ENCODE results near the gene BANF2. TPM values are rescaled to one million over a fixed set of nuclear protein-coding genes. Genes with fewer than 3 reads are reported as not detected.

Gene BANF2
- polyA plus RNA-seq, 1 donor from 2014 or later = not detected

GRCh38 chr20:17783671-17784070 lies 83.9 kb downstream of the BANF2 start:
- Mint-ChIP-seq H3K4me1 (peaks cover 0 to 6% (median 5%) of the 10 kb centered on the region in 3 donors), H3K9me3 (peaks cover 0 to 3% (median 0%) of the 10 kb centered on the region in 3 donors), H3K36me3 (peaks cover 2% of the 10 kb centered on the region), H3K27me3 (no peaks in the 10 kb centered on the region), H3K4me3 (no peak overlapping the region), H3K27ac (no peak overlapping the region)

- peaks cover 2% of the 10 kb centered on the region for H3K36me3 Mint-ChIP-seq
- H3K4me3 Mint-ChIP-seq = no peak overlapping the region
- H3K27ac Mint-ChIP-seq = no peak overlapping the region
- H3K27me3 Mint-ChIP-seq = no peaks in the 10 kb centered on the region
- peaks cover 0 to 6% (median 5%) of the 10 kb centered on the region in 3 donors for H3K4me1 Mint-ChIP-seq
- peaks cover 0 to 3% (median 0%) of the 10 kb centered on the region in 3 donors for H3K9me3 Mint-ChIP-seq
These were observed 85.2 kb downstream of the BANF2 start for GRCh38 chr20:17785007-17785406.

Other genes with a start within 250 kb of the BANF2 start
- gene BFSP1, start 168.6 kb upstream of the BANF2 start, polyA plus RNA-seq = not detected
- gene DSTN, start 129.9 kb upstream of the BANF2 start, polyA plus RNA-seq = 32.1 TPM
- gene RRBP1, start 17.7 kb upstream of the BANF2 start, polyA plus RNA-seq = 6.1 TPM

Measured in IgD-negative memory B cell (primary cell).